ENCODE results near the gene EBF4. TPM values are rescaled to one million over a fixed set of nuclear protein-coding genes. Genes with fewer than 3 reads are reported as not detected.
"Not testable (repeated sequence)": the region's sequence is repeated elsewhere in the genome, so short reads cannot be mapped to it uniquely, and the experiment has no call there.

EBF4 gene
- polyA plus RNA-seq, 3 donors, result 4.3 to 7.0 (median 4.7) TPM

DNA sequence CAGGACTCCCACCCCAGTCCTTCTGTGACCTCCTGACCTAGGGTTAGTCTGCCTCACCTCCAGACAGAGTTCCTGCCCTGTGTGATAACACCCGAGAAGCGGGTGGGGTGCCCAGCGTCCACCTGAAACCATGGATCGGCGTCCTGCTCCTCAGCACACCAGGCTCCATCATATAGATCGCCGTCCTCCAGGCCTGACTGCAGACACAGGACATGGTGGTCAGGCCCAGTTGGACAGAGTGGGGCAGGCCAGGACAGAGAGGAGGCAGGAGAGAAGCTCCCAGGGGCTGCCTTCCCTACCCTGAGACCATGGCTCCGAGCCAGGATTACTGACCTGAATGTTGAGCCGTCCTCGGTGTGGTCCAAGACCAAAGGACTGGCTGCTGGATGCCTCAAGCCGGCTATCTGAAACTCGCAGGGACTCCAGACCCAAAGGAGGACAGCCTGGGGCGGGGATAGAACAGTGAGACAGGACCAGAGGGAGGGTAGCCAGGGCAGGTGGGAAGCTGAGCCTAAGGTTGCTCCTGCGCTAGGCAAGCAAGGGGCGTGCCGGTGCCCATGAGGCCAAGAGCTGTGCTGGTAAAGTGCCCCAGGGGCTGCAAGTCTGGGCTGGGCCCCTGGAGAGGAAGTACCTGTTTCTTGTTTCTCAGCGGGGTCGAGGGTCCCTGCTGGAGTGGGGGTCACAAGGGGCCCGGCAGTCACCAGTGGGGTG is 105.7 kb downstream of the EBF4 start:
- 84 to 85% (median 84%) methylated on average over 18 to 19 of the region's 19 CpGs for WGBS, 3 donors
- no peak overlapping the region for H3K27ac ChIP-seq (ENCODE audit: low read depth, low read length)

DNA sequence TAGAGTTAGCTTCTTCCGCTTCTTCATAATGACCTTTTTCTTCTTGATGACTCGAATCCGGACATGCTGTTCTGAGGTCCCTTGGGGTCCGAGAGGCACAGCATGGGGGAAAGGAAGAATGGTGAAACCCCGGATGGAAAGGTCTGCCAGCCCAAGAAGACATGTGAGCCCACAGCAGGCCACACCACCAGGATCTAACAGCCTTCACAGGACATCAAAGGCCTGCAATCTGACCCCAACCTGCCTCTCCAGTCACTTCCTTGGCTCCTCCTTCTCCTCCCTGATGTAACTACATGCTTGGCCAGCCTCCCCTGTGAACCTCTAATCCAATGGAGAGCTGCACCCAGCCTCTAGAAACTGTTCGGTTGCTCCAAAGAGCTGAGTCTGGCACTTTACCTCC is 106.2 kb downstream of the EBF4 start:
- 57 to 65% (median 59%) methylated on average over 6 of the region's 6 CpGs for whole genome bisulfite sequencing, 3 donors
- no peak overlapping the region for H3K27ac ChIP-seq (ENCODE audit: low read depth, low read length)

DNA sequence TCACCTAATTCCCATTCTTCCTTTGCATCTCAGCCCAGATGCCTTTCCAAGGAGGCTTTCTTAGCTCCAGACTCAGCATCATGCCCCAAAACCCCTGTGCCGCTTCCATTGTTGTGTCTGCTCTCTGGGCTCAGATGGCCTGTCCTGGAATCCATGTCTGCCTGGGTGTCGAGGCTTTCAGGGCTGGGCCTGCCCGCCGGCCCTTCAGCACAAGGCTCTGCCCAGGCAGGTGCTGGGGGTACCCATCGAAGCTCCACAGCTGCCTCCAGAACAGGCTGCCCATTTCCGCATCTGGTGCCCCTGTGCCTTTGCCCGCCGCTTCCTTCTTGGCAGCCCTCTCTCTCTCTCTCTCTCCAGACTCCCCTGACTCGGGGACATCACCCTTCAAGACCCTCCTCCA is 106.7 kb downstream of the EBF4 start:
- 34 to 50% (median 47%) methylated on average over 9 of the region's 9 CpGs for WGBS, 3 donors
- no peak overlapping the region for H3K27ac ChIP-seq (ENCODE audit: low read depth, low read length)

DNA sequence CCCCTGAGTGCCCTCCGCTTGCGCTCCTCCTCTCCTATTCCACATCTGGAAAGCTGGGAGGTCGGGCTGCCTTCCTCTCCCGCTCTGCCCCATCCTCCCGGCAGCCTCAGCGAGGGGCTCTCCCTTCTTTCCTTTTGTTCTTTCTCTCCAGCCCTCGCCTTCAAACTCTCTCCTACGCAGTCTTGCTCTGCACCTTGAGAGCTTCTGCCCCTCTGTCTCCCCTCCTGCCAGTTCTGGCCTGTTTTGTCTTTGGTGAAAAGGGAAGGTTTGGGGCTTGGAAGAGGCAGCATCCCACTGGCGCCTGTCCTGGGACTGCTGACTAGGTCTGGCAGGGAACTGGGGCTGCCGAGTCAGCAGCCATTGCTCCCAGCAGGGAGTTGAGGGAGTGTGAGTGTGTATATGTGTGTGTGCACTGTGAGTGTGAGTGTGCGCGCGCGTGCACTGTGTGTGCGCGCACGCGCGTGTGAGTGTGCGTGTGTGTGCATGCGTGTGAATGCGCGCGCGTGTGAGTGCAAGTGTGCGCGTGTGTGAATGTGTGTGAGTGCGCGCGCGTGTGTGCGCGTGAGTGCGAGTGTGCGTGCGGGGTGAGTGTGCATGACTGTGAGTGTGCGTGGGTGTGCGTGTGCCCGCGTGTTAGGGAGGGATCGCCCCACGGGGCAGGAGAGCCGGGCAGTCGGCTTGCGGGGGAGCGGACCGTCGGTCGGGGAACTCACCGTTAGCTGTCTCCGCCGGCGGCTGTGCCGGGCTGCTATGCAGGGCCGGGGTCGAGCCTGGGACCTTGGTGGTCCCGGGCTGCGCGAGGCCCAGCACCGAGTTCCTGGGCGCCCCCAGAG is 107.3 kb downstream of the EBF4 start:
- no peak overlapping the region for H3K27ac ChIP-seq (ENCODE audit: low read depth, low read length)
- WGBS, 3 donors, result 2 to 3% (median 3%) methylated on average over 47 to 61 of the region's 61 CpGs

DNA sequence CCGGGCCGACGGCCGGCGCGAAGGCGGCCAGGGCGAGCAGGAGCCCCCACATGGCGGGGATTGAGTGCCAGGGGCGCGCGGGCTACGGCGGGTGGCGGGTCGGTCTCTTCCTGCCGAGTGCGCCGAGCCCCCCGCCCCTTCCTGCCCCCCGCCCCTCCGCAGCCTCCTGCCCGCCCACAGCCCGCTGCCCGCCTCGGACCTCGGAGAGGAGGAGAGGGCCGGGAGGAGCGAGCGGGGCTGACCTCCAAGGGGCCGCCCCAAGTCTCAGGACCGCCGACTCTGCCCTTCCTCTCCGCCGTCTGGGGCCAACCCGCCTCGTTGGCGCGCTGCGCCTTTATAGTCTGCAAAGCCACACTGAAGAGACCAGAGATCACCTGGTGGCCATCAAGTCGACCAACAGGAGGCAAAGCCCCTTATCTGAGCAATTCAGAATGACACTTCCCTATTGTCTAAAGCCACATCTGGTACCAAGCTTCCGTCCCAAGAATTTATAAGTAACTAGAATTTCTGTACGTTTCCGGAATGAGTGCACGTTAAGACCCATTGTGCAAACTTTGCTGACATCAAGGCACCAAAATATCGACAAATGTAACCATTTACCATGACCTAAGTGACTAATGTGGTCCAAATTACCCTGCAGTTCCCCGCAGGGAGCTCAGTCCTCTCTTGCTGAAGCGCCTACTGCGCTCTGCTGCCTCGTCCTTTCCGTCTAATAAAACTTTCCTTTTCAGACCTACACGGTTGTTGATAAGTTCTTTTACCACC is 108.1 kb downstream of the EBF4 start, which contains the start of gene CPXM1:
CPXM1 (minus strand) TSS at position 107 of the 765 bp plus-strand sequence; CDS start at position 52, 55 bp downstream.
- WGBS, 3 donors, result 2 to 4% (median 2%) methylated on average over 28 to 48 of the region's 52 CpGs
- no peak within 1 kb of the TSS for H3K27ac ChIP-seq (ENCODE audit: low read depth, low read length)

DNA sequence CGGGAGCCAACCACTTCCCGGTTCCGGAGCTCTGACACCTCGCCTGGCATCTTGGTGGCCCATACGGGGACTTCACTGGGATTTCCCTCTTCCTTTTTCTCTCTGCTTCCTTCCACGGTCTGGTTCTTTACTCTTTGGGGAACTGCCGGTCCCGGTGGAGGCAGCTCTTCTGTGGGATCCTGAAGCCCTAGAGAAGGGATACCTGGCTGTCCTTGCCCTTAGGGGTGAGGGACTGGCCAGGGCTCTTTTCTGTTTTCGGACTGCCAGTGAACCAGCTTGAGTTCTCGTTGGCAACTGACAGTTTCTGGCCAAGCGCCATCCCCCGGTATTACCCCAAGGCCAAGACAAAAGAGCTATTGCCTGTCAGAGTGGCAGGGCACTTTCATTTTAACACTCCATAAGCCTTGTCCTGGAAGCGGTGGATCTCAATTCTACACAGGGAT is 108.7 kb downstream of the EBF4 start:
- WGBS, 3 donors, result 11 to 19% (median 18%) methylated on average over 13 of the region's 13 CpGs
- no peak overlapping the region for H3K27ac ChIP-seq (ENCODE audit: low read depth, low read length)

DNA sequence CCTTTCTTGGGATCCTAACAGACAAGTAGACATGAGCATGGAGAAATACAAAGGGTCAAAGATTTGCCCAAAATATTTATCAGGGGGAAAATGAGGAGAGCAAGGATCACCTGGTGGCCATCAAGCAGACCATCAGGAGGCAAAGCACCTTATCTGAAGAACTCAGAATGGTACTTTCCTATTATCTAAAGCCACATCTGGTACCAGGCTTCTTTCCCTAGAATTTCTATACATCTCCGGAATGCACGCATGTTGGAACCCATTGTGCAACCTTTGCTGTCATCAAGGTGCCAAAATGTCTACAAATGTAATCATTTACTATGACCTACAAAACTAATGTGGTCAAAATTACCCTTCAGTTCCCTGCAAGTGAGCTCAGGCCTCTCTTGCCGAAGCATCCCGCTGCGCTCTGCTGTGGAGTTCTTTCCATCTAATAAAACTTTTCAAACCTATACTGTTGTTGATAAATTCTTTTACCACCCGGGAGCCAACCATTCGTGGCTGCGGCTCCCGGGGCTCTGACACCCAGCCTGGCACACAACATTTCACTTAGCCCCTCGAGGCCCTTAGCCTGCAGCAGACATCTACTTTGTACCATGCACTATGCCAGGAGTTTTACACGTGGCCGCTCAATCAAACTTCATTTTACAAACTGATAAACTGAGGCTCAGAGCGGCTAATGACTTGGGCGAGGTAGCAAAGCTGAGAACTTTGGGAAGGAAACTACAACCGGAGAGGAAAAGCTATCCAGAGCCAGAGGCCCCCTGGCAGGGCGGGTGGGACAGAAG is 111.7 kb downstream of the EBF4 start:
- H3K27ac ChIP-seq (ENCODE audit: low read depth, low read length), result no peak overlapping the region
- WGBS, 3 donors, result 54 to 68% (median 67%) methylated on average over 16 of the region's 16 CpGs

DNA sequence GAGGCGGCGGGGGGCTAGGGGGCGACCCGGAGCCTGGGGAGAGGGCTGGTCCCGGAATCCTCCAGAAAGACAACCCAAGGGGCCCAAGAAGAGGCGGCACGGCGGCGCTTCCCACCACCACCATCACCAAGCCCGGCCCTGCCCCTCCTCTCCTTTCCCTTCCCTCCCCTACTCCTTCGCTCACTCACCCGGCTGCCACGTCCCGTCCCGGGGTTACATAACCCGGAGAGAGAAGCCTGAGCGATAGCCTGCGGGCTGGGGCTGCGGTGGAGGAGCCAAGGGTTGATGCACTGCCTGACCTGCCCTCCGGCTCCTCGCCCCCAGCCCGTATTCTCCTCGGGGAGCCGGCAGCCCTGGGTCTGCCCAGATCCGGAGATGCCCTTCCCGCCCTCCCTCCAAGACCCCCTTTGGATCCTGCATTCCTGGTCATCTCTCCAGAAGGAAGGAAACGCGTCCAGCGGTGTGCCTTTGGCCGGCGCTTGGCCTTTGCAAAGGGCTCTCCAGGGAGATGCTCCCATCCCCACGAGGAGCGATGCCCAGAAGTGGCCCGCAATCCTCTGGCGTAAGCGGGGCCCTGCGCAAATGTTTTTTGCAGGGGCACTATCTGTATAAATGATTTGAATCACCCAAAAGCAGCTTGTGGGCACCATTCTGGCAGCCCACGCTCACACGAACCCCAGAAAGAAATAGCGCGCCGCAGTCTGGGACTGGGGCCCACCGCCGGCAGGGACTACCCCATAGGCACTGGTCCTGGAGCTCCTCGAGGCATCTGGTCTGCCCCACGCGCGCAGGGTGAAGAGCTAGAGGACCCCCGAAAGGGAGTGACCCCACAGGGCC is 112.5 kb downstream of the EBF4 start:
- 14 to 20% (median 17%) methylated on average over 38 to 49 of the region's 49 CpGs for WGBS, 3 donors
- no peak overlapping the region for H3K27ac ChIP-seq (ENCODE audit: low read depth, low read length)

DNA sequence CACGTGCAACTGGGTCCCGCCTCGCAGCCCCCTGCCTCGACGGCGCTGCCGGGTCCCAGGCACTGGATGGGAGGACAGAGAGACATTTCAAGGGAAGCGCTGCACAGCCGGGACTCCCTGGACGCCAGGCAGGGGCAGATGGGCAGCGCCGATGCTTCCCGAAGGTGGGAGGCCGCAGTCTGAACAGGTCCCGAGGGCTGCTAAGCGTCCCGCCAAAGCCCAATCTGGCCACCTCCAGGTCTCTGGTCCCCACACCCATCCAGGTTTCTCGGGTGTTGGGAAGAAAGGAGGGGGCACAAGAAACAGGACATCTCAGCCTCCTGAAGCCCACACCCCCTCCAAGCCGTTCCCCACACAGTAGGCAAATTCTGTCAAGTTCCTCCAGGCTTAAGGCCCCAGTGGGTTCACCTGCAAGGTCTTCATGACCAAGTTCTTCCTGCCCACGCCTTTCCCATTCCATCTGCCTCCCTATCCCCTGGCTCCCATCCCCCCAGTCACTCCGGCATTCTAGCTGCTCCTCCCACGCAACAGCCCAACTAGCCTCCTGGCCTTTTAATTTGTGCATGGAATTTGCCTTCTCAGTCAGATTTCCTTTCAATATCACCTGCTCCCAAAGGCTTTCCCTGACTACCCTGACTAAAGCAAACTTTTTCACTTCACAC is 113.2 kb downstream of the EBF4 start:
- 23 to 58% (median 55%) methylated on average over 22 of the region's 22 CpGs for WGBS, 3 donors
- no peak overlapping the region for H3K27ac ChIP-seq (ENCODE audit: low read depth, low read length)

DNA sequence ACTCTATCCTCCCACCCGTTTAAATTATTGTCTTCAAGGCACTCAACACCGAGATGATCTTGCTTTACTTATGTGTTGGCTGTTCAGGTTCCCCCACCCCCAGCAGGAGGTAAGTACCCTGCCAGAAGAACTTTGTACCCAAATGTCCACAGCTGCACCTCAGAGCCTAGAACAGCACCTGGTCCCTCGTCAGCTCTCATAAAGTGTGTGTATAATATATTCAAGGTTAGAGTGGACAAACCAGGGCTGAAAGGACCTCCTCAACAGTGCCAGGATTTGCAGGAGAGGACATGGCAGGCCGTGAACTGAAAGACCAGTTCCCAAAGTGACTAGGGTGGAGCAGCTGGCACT is 113.7 kb downstream of the EBF4 start:
- H3K27ac ChIP-seq (ENCODE audit: low read depth, low read length), result no peak overlapping the region
- WGBS, 3 donors, result 36 to 64% (median 64%) methylated on average over 4 of the region's 4 CpGs

DNA sequence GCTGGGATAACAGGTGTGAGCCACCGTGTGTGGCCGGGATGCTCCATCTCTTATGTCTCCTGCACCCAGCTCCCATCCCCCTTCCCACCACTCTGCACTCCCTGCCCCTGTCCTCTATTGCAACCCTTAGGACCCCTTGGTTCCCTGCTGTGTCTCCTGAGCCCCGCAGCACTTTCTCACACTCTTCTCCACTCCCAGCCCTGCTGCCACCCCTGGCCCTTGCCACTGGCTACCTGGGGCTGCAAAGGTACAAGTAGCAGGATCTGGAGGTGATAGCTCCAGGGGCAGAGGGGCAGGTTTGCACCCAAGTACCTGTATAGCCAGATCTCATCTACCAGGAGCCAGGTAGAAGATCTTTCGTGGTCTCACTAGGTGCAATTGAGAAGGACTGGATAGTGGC is 114.4 kb downstream of the EBF4 start:
- WGBS, 3 donors, result 82 to 88% (median 85%) methylated on average over 4 of the region's 4 CpGs
- H3K27ac ChIP-seq (ENCODE audit: low read depth, low read length), result no peak overlapping the region

DNA sequence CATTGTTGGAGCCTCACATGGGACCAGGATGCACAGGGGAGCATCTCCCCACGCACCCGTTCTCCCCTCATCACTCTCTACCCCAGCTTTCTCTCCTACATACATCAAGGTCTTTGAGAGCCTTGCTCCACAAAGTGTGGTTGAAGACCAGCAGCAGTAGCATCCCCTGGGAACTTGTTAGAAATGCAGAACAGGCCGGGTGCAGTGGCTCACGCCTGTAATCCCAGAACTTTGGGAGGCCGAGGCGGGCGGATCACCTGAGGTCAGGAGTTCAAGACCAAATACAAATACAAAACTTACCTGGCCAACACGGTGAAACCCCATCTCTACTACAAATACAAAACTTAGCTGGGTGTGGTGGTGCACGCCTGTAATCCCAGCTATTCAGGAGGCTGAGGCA is 115.3 kb downstream of the EBF4 start:
- WGBS, 3 donors, result 70 to 91% (median 90%) methylated on average over 9 of the region's 9 CpGs
- not testable (repeated sequence) for H3K27ac ChIP-seq (ENCODE audit: low read depth, low read length)

DNA sequence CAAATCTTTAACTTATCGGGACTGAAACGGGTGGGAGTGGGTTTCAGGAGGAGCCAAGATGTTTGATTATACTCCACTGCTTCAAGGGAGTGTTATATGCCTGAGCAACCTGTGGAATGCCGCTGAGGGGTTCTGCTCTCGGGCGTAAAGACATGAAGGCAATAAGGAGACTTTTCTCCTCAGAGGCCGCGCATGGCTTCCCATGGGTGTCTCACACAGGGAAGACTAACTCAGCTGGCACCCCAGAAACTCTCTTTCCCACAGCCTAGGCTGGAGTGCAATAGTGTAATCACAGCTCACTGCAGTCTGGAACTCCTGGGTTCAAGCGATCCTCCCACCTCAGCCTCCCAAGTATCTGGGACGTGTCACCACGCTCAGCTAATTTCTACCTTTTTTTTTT is 117.1 kb downstream of the EBF4 start:
- WGBS, 3 donors, result 90 to 95% (median 92%) methylated on average over 10 of the region's 10 CpGs
- H3K27ac ChIP-seq (ENCODE audit: low read depth, low read length), result no peak overlapping the region

All from adipose tissue (tissue), 3 donors.